Thyroid gland (tissue), 4 donors: ENCODE data around the gene CDH2.

Experiments used
- POLR2A ChIP-seq, 2 donors: fragments of 450-650 bp; IDR thresholded peaks; one replicate each; pipeline ENCODE4 v1.6.1; 2017; ENCODE audit warnings: antibody characterized with exemption in 2 of 2, mild to moderate bottlenecking in 2 of 2, moderate library complexity in 1 of 2
- TF ChIP-seq, protein P1 (sequence below), 6 experiments: fragments of 200-600 bp in 3 of 6; fragments of 450-650 bp in 3 of 6; sonication (generic) in 3 of 6; IDR thresholded peaks; one replicate each; pipeline ENCODE4 v1.5.1; 2016 to 2019; ENCODE audit warnings: antibody characterized with exemption in 6 of 6, mild to moderate bottlenecking in 2 of 6, inconsistent platforms in 1 of 6, moderate library complexity in 1 of 6

DNA sequence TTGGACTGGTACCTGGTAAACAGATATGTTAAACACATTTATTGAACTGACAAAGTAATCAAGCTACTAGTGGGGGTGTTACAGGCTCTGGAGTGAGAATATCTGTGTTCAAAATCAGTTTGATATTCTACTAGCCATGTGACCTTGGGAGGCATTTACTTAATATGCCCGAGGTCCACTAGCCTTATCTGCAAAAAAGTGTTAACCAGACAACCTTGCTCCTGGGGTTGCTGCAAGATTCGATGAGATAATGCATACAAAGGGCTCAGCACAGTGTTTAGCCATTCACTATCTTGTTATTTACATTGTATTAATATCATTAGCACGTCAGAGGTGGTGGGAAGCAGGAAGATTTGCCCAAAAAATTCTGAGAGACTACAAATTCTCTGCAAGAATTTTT, 103.3 kb downstream of the CDH2 start:
- TF ChIP-seq, protein P1, sequence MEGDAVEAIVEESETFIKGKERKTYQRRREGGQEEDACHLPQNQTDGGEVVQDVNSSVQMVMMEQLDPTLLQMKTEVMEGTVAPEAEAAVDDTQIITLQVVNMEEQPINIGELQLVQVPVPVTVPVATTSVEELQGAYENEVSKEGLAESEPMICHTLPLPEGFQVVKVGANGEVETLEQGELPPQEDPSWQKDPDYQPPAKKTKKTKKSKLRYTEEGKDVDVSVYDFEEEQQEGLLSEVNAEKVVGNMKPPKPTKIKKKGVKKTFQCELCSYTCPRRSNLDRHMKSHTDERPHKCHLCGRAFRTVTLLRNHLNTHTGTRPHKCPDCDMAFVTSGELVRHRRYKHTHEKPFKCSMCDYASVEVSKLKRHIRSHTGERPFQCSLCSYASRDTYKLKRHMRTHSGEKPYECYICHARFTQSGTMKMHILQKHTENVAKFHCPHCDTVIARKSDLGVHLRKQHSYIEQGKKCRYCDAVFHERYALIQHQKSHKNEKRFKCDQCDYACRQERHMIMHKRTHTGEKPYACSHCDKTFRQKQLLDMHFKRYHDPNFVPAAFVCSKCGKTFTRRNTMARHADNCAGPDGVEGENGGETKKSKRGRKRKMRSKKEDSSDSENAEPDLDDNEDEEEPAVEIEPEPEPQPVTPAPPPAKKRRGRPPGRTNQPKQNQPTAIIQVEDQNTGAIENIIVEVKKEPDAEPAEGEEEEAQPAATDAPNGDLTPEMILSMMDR (IDR thresholded peaks at IDR 0.05) = no peak
- no peak for TF ChIP-seq POLR2A (IDR thresholded peaks at IDR 0.05)
